Neural progenitor cell (in vitro differentiated cells): ENCODE results near the gene MIEF1. TPM values are rescaled to one million over a fixed set of nuclear protein-coding genes. Genes with fewer than 3 reads are reported as not detected.

ENCODE experiments used
- DNase-seq: peaks from one replicate; pipeline ENCODE4 v3.0.0-alpha.2; 2016; ENCODE audit warnings: low spot score
- H2AFZ ChIP-seq: fragments of 200-600 bp; sonication (generic); replicated peaks from 2 replicates; pipeline ENCODE4 v1.6.1; 2016; ENCODE audit warnings: antibody characterized with exemption
- H3F3A ChIP-seq: fragments of 200-600 bp; sonication (generic); 2 replicates; pipeline ENCODE4 v1.6.1; 2016; ENCODE audit warnings: antibody characterized with exemption, low read depth
- H3K27ac ChIP-seq: fragments of 200-600 bp; sonication (generic); 2 replicates; pipeline ENCODE4 v1.5.1; 2016; ENCODE audit warnings: mild to moderate bottlenecking
- H3K27me3 ChIP-seq: fragments of 200-600 bp; sonication (generic); 2 replicates; pipeline ENCODE4 v1.6.1; 2016; ENCODE audit warnings: mild to moderate bottlenecking, moderate library complexity
- H3K36me3 ChIP-seq: fragments of 200-600 bp; sonication (generic); 2 replicates; pipeline ENCODE4 v1.5.1; 2016
- H3K4me1 ChIP-seq: fragments of 200-600 bp; sonication (generic); 2 replicates; pipeline ENCODE4 v1.6.1; 2016; ENCODE audit warnings: mixed run types
- H3K4me2 ChIP-seq: fragments of 200-600 bp; sonication (generic); 2 replicates; pipeline ENCODE4 v1.6.1; 2016
- H3K4me3 ChIP-seq: fragments of 200-600 bp; sonication (generic); 2 replicates; pipeline ENCODE4 v1.5.1; 2016
- H3K79me2 ChIP-seq: fragments of 200-600 bp; sonication (generic); 2 replicates; pipeline ENCODE4 v1.6.1; 2016; ENCODE audit warnings: low read depth
- H3K9ac ChIP-seq: fragments of 200-600 bp; sonication (generic); 2 replicates; pipeline ENCODE4 v1.6.1; 2016
- H3K9me3 ChIP-seq: fragments of 200-600 bp; sonication (generic); 2 replicates; pipeline ENCODE4 v1.5.1; 2016; ENCODE audit warnings: low read depth
- H4K20me1 ChIP-seq: fragments of 200-600 bp; sonication (generic); 2 replicates; pipeline ENCODE4 v1.6.1; 2016; ENCODE audit warnings: low read depth
- H3K27ac Mint-ChIP-seq: 3 replicates; pipeline ENCODE4 v1.8.0; 2021; ENCODE audit warnings: mixed read lengths
- H3K27me3 Mint-ChIP-seq: 2 replicates; pipeline ENCODE4 v1.8.0; 2022; ENCODE audit warnings: low read depth, mild to moderate bottlenecking, inconsistent platforms, moderate library complexity, mixed read lengths; ENCODE audit not compliant: insufficient read depth
- H3K36me3 Mint-ChIP-seq: 3 replicates; pipeline ENCODE4 v1.8.0; 2021; ENCODE audit warnings: mixed read lengths
- H3K4me1 Mint-ChIP-seq: 3 replicates; pipeline ENCODE4 v1.8.0; 2021; ENCODE audit warnings: mixed read lengths
- H3K4me3 Mint-ChIP-seq: 3 replicates; pipeline ENCODE4 v1.8.0; 2021; ENCODE audit warnings: mild to moderate bottlenecking, moderate library complexity, mixed read lengths
- H3K9me3 Mint-ChIP-seq: 3 replicates; pipeline ENCODE4 v1.8.0; 2020; ENCODE audit warnings: mixed read lengths
- CTCF ChIP-seq: fragments of 200-600 bp; sonication (generic); IDR thresholded peaks from 2 replicates; pipeline ENCODE4 v1.5.1; 2017; ENCODE audit warnings: antibody characterized with exemption, mild to moderate bottlenecking
- EZH2 ChIP-seq: fragments of 200-600 bp; sonication (generic); IDR thresholded peaks from 2 replicates; pipeline ENCODE4 v1.6.1; 2017; ENCODE audit warnings: antibody characterized with exemption, mild to moderate bottlenecking, moderate library complexity
- EZH2phosphoT487 ChIP-seq: fragments of 200-600 bp; sonication (generic); IDR thresholded peaks from 2 replicates; pipeline ENCODE4 v1.6.1; 2017; ENCODE audit warnings: antibody characterized with exemption
- total RNA-seq: library from RNA; depleted of rRNA; stranded (reverse); fragments of >200 nt; gene quantifications from 2 replicates; pipeline ENCODE4 v1.2.3, GENCODE V29; 2015; ENCODE audit warnings: low replicate concordance

MIEF1 gene
- total RNA-seq, 1 donor from 2014 or later, result 22.0 TPM

- no peak overlapping the region for H2AFZ ChIP-seq
- no peak overlapping the region for H3K27ac ChIP-seq
- H3K27me3 ChIP-seq, result no peaks in the 10 kb centered on the region
- Mint-ChIP-seq H3K4me1 (peaks cover 14% of the 10 kb centered on the region), H3K9me3 (peaks cover 2% of the 10 kb centered on the region), H3K27me3 (peaks cover 3% of the 10 kb centered on the region), H3K36me3 (no peaks in the 10 kb centered on the region), H3K27ac (no peak overlapping the region), H3K4me3 (no peak overlapping the region)
- no peak overlapping the region for H3K4me2 ChIP-seq
- no peaks in the 10 kb centered on the region for H3F3A ChIP-seq
- H3K9ac ChIP-seq, result no peak overlapping the region
- peaks cover 13% of the 10 kb centered on the region for H3K4me1 ChIP-seq
- no peak overlapping the region for H3K4me3 ChIP-seq
- TF ChIP-seq EZH2phosphoT487, result no peak
- TF ChIP-seq EZH2, result no peak
- no peaks in the 10 kb centered on the region for H3K9me3 ChIP-seq
- DNase-seq, result no peak
- H4K20me1 ChIP-seq, result peaks cover 81% of the 10 kb centered on the region
- no peaks in the 10 kb centered on the region for H3K79me2 ChIP-seq
- H3K36me3 ChIP-seq, result no peaks in the 10 kb centered on the region
Observed at GRCh38 chr22:39480557-39480956, 21.5 kb upstream of the MIEF1 start.

- peaks cover 8% of the 10 kb centered on the region for H3K4me1 ChIP-seq
- H2AFZ ChIP-seq, result no peak overlapping the region
- Mint-ChIP-seq H3K9me3 (no peaks in the 10 kb centered on the region), H3K27me3 (peaks cover 3% of the 10 kb centered on the region), H3K27ac (no peak overlapping the region), H3K4me3 (no peak overlapping the region), H3K4me1 (peaks cover 9% of the 10 kb centered on the region), H3K36me3 (no peaks in the 10 kb centered on the region)
- no peak overlapping the region for H3K4me2 ChIP-seq
- H3K79me2 ChIP-seq, result no peaks in the 10 kb centered on the region
- H3K36me3 ChIP-seq, result no peaks in the 10 kb centered on the region
- H3K9ac ChIP-seq, result no peak overlapping the region
- no peaks in the 10 kb centered on the region for H3K27me3 ChIP-seq
- H4K20me1 ChIP-seq, result peaks cover 76% of the 10 kb centered on the region
- DNase-seq, result no peak
- no peak overlapping the region for H3K27ac ChIP-seq
- TF ChIP-seq EZH2 (no peak), CTCF (no peak), EZH2phosphoT487 (no peak)
- no peak overlapping the region for H3K4me3 ChIP-seq
- H3F3A ChIP-seq, result no peaks in the 10 kb centered on the region
- H3K9me3 ChIP-seq, result no peaks in the 10 kb centered on the region
Observed at GRCh38 chr22:39481054-39481453, 21.0 kb upstream of the MIEF1 start.

GRCh38 chr22:39481595-39481994, 20.5 kb upstream of the MIEF1 start:
- TF ChIP-seq EZH2phosphoT487, result no peak
- TF ChIP-seq CTCF, result no peak
- TF ChIP-seq EZH2, result no peak
- no peak for DNase-seq
- no peaks in the 10 kb centered on the region for H3K27me3 ChIP-seq
- no peaks in the 10 kb centered on the region for H3F3A ChIP-seq
- H3K27ac ChIP-seq, result no peak overlapping the region
- H3K36me3 ChIP-seq, result no peaks in the 10 kb centered on the region
- H2AFZ ChIP-seq, result no peak overlapping the region
- H3K79me2 ChIP-seq, result no peaks in the 10 kb centered on the region
- no peaks in the 10 kb centered on the region for H3K9me3 ChIP-seq
- no peak overlapping the region for H3K27ac Mint-ChIP-seq
- peaks cover 70% of the 10 kb centered on the region for H4K20me1 ChIP-seq
- H3K9me3 Mint-ChIP-seq, result no peaks in the 10 kb centered on the region
- no peak overlapping the region for H3K9ac ChIP-seq
- peaks cover 4% of the 10 kb centered on the region for H3K4me1 Mint-ChIP-seq
- H3K27me3 Mint-ChIP-seq, result peaks cover 3% of the 10 kb centered on the region
- no peak overlapping the region for H3K4me2 ChIP-seq
- H3K4me1 ChIP-seq, result peaks cover 5% of the 10 kb centered on the region
- no peak overlapping the region for H3K4me3 ChIP-seq
- no peak overlapping the region for H3K4me3 Mint-ChIP-seq
- H3K36me3 Mint-ChIP-seq, result no peaks in the 10 kb centered on the region

GRCh38 chr22:39482768-39483167, 19.3 kb upstream of the MIEF1 start:
- peak; percentile 40 for DNase-seq
- no peaks in the 10 kb centered on the region for H3K36me3 ChIP-seq
- H3K27me3 ChIP-seq, result no peaks in the 10 kb centered on the region
- H3K36me3 Mint-ChIP-seq, result no peaks in the 10 kb centered on the region
- H3K27me3 Mint-ChIP-seq, result no peaks in the 10 kb centered on the region
- H3K4me1 ChIP-seq, result peaks cover 5% of the 10 kb centered on the region
- H3K9me3 ChIP-seq, result no peaks in the 10 kb centered on the region
- H3F3A ChIP-seq, result no peaks in the 10 kb centered on the region
- no peak for TF ChIP-seq EZH2
- TF ChIP-seq CTCF, result no peak
- TF ChIP-seq EZH2phosphoT487, result no peak
- peaks cover 59% of the 10 kb centered on the region for H4K20me1 ChIP-seq
- H3K27ac ChIP-seq, result peak overlapping the region; percentile 13
- H3K4me3 ChIP-seq, result no peak overlapping the region
- no peaks in the 10 kb centered on the region for H3K79me2 ChIP-seq
- no peak overlapping the region for H3K4me3 Mint-ChIP-seq
- no peaks in the 10 kb centered on the region for H3K9me3 Mint-ChIP-seq
- H3K4me2 ChIP-seq, result no peak overlapping the region
- peak overlapping the region; percentile 25 for H3K27ac Mint-ChIP-seq
- no peak overlapping the region for H2AFZ ChIP-seq
- no peak overlapping the region for H3K9ac ChIP-seq
- H3K4me1 Mint-ChIP-seq, result no peaks in the 10 kb centered on the region
